Esophagus squamous epithelium (tissue), 5 donors: Measurements from ENCODE around the gene CARMIL3. TPM values are rescaled to one million over a fixed set of nuclear protein-coding genes. Genes with fewer than 3 reads are reported as not detected.

Source experiments
- DNase-seq: peaks from one replicate; lab custom pipeline; 2025; lab: John Stamatoyannopoulos, UW
- H3K27ac ChIP-seq, 4 donors: fragments of 200-600 bp; sonication (generic); one replicate each; pipeline ENCODE4 v1.5.1; 2016 to 2019; ENCODE audit warnings: mild to moderate bottlenecking in 1 of 4
- H3K27me3 ChIP-seq, 4 donors: fragments of 200-600 bp; sonication (generic); 1 replicate in 3 of 4; 2 replicates in 1 of 4; pipeline versions ENCODE4 v1.5.1 to v1.6.0; 2017 to 2021; ENCODE audit warnings: antibody characterized with exemption in 1 of 4
- H3K36me3 ChIP-seq, 3 donors: fragments of 200-600 bp; sonication (generic); one replicate each; pipeline ENCODE4 v1.5.1; 2016 to 2019
- H3K4me1 ChIP-seq, 3 donors: fragments of 200-600 bp; sonication (generic); one replicate each; pipeline ENCODE4 v1.5.1; 2017 to 2019
- H3K4me3 ChIP-seq, 4 donors: fragments of 200-600 bp; sonication (generic); 1 replicate in 3 of 4; 2 replicates in 1 of 4; pipeline ENCODE4 v1.5.1; 2016 to 2019; ENCODE audit warnings: mild to moderate bottlenecking in 2 of 4, moderate library complexity in 1 of 4
- H3K9me3 ChIP-seq, 3 donors: fragments of 200-600 bp; sonication (generic); one replicate each; pipeline ENCODE4 v1.5.1; 2016 to 2019
- CTCF ChIP-seq, 6 experiments: fragments of 450-650 bp in 4 of 6; fragments of 200-600 bp in 2 of 6; sonication (generic) in 2 of 6; IDR thresholded peaks; one replicate each; pipeline ENCODE4 v1.5.1; 2016 to 2019; ENCODE audit warnings: antibody characterized with exemption in 6 of 6, mild to moderate bottlenecking in 4 of 6, moderate library complexity in 4 of 6
- POLR2A ChIP-seq, 4 donors: fragments of 450-650 bp; IDR thresholded peaks; one replicate each; pipeline ENCODE4 v1.6.1; 2017; ENCODE audit warnings: antibody characterized with exemption in 4 of 4, mild to moderate bottlenecking in 4 of 4, moderate library complexity in 3 of 4
- WGBS, 2 donors: methylation state at CpG; one replicate each; pipeline ENCODE4 v1.1.5; 2018; 5-methylcytosine and 5-hydroxymethylcytosine counted together
- intact Hi-C: fragments of 100-400 bp; cut with DNase I; formaldehyde crosslinking; loops from one replicate; pipeline ENCODE4 v1.15.0; 2022
- total RNA-seq, 4 donors: library from RNA; depleted of rRNA; stranded (reverse); fragments of >200 nt; gene quantifications; one replicate each; pipeline ENCODE4 v1.1.0, GENCODE V29; 2016
- donor health status: DM: yes; HTN: yes; CAD: no.

The CARMIL3 gene
- total RNA-seq, 4 donors from 2014 or later: 0.38 to 1.2 (median 0.86) TPM

DNA sequence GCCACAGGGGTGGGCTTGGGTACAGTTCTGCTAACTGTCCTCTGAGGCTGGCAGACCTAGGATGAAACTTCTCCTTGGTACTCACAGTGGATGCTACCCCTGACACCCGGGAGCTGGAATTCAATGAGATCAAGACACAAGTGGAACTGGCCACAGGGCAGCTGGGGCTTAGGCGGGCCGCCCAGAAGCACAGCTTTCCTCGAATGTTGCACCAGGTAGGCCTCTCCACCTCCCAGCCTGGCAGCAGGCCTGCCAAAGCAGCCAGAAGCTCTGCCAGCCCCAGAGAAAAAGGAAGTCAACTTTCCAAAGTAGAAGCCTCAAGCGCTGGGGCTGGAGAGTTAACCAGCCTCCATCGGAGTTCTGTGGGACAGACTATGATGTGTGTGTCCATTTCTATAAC lies 65.4 kb downstream of the CARMIL3 start:
- Histone ChIP-seq H3K27me3 (no peaks in the 10 kb centered on the region), H3K4me1 (peaks cover 12 to 28% (median 17%) of the 10 kb centered on the region in 3 donors), H3K4me3 (no peak overlapping the region), H3K27ac (no peak overlapping the region), H3K9me3 (no peaks in the 10 kb centered on the region), H3K36me3 (peaks cover 11 to 57% (median 35%) of the 10 kb centered on the region in 3 donors)
- WGBS, 2 donors: 86 to 90% methylated on average over 2 to 4 of the region's 6 CpGs
- no peak for DNase-seq
- intact Hi-C loops: no loop called here
- TF ChIP-seq POLR2A (IDR thresholded peaks at IDR 0.05): no peak
- no peak for TF ChIP-seq CTCF (IDR thresholded peaks at IDR 0.05)

Other genes with a start within 250 kb of the CARMIL3 start
- gene DHRS4, start 98.2 kb upstream of the CARMIL3 start, total RNA-seq: 10 to 100 TPM; 27.5 to 46.0 (median 38.0) TPM
- 10 to 100 TPM in 3 of 4 donors, 1 to 10 TPM in 1; 9.4 to 35.6 (median 27.2) TPM for gene DHRS4L2, start 63.1 kb upstream of the CARMIL3 start, total RNA-seq
- not detected for gene CPNE6, start 19.6 kb downstream of the CARMIL3 start, total RNA-seq
- 10 to 100 TPM; 10.5 to 13.5 (median 12.8) TPM for gene PCK2, start 42.3 kb downstream of the CARMIL3 start, total RNA-seq
- gene DCAF11, start 62.8 kb downstream of the CARMIL3 start, total RNA-seq: 100 to 1,000 TPM in 1 of 4 donors, 10 to 100 TPM in 3; 55.4 to 114 (median 79.3) TPM
- gene NRL, start 62.9 kb downstream of the CARMIL3 start, total RNA-seq: 1 to 10 TPM in 3 of 4 donors, under 1 TPM in 1; 0.79 to 4.5 (median 3.3) TPM
- gene FITM1, start 78.7 kb downstream of the CARMIL3 start, total RNA-seq: 1 to 10 TPM in 1 of 4 donors, under 1 TPM in 2, not detected in 1; 0.42 to 3.7 (median 0.95) TPM
- 100 to 1,000 TPM; 100 to 256 (median 116) TPM for gene PSME1, start 84.2 kb downstream of the CARMIL3 start, total RNA-seq
- gene EMC9, start 89.6 kb downstream of the CARMIL3 start, total RNA-seq: 10 to 100 TPM in 3 of 4 donors, 1 to 10 TPM in 1; 6.0 to 12.1 (median 10.9) TPM
- gene PSME2, start 94.6 kb downstream of the CARMIL3 start, total RNA-seq: 100 to 1,000 TPM in 1 of 4 donors, 10 to 100 TPM in 3; 44.4 to 110 (median 77.2) TPM
- 10 to 100 TPM; 26.8 to 35.6 (median 32.4) TPM for gene RNF31, start 95.5 kb downstream of the CARMIL3 start, total RNA-seq
- 10 to 100 TPM; 21.9 to 52.2 (median 45.9) TPM for gene IRF9, start 109.3 kb downstream of the CARMIL3 start, total RNA-seq
- gene REC8, start 120.1 kb downstream of the CARMIL3 start, total RNA-seq: 1 to 10 TPM in 3 of 4 donors, under 1 TPM in 1; 0.47 to 7.4 (median 3.0) TPM
- 10 to 100 TPM; 32.9 to 55.1 (median 40.4) TPM for gene IPO4, start 136.8 kb downstream of the CARMIL3 start, total RNA-seq
- gene TM9SF1, start 143.4 kb downstream of the CARMIL3 start, total RNA-seq: 10 to 100 TPM; 36.4 to 51.3 (median 44.6) TPM
- gene TSSK4, start 153.7 kb downstream of the CARMIL3 start, total RNA-seq: not detected
- gene CHMP4A, start 161.5 kb downstream of the CARMIL3 start, total RNA-seq: 10 to 100 TPM; 23.6 to 80.7 (median 62.8) TPM
- 10 to 100 TPM in 2 of 4 donors, 1 to 10 TPM in 2; 1.4 to 12.4 (median 8.6) TPM for gene MDP1, start 164.1 kb downstream of the CARMIL3 start, total RNA-seq
- gene NEDD8, start 180.4 kb downstream of the CARMIL3 start, total RNA-seq: 100 to 1,000 TPM in 3 of 4 donors, 10 to 100 TPM in 1; 93.1 to 182 (median 121) TPM
- 10 to 100 TPM; 18.5 to 47.7 (median 33.1) TPM for gene GMPR2, start 180.9 kb downstream of the CARMIL3 start, total RNA-seq
- 10 to 100 TPM; 46.3 to 94.3 (median 56.1) TPM for gene TINF2, start 190.6 kb downstream of the CARMIL3 start, total RNA-seq
- 1,000 to 10,000 TPM in 2 of 4 donors, 100 to 1,000 TPM in 2; 566 to 1,879 (median 1,037) TPM for gene TGM1, start 211.2 kb downstream of the CARMIL3 start, total RNA-seq
- 100 to 1,000 TPM in 2 of 4 donors, 10 to 100 TPM in 2; 68.9 to 171 (median 108) TPM for gene RABGGTA, start 219.6 kb downstream of the CARMIL3 start, total RNA-seq
- gene DHRS1, start 247.8 kb downstream of the CARMIL3 start, total RNA-seq: 100 to 1,000 TPM in 2 of 4 donors, 10 to 100 TPM in 2; 81.6 to 164 (median 101) TPM
- gene NOP9, start 247.8 kb downstream of the CARMIL3 start, total RNA-seq: 10 to 100 TPM; 18.0 to 29.8 (median 25.0) TPM